ENCODE measurements around the gene BRSK1.

The BRSK1 gene

DNA sequence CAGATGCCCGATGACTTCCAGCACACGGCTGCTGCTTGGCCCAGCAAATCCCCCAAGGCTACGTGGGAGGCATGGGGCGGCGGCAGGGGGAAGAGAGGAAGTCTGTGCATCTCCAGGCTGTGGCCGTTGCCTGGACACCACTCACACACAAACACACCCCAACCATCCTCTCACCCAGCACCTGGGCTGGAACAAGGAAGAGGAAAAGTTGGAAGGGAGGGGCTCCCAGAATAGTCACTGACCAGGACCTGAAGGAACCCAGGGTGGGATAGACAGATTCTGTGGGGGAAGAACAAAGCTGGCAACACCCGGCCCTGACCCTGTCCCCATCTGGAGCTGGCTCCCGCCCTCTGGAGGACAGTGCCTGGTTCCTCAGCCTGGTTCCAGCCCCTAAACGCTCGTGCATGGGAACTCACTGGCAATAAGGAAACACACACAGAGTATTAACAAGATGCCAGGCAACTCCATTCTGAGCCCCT lies 36.1 kb upstream of the BRSK1 start:
- Histone ChIP-seq H3K4me3 (no peak overlapping the region), H3K9me3 (no peaks in the 10 kb centered on the region), H3K36me3 (peaks cover 38 to 75% (median 40%) of the 10 kb centered on the region in 3 donors), H3K4me1 (peaks cover 0 to 28% (median 2%) of the 10 kb centered on the region in 4 donors), H3K27ac (no peak overlapping the region), H3K27me3 (no peaks in the 10 kb centered on the region)
- TF ChIP-seq, protein P1, sequence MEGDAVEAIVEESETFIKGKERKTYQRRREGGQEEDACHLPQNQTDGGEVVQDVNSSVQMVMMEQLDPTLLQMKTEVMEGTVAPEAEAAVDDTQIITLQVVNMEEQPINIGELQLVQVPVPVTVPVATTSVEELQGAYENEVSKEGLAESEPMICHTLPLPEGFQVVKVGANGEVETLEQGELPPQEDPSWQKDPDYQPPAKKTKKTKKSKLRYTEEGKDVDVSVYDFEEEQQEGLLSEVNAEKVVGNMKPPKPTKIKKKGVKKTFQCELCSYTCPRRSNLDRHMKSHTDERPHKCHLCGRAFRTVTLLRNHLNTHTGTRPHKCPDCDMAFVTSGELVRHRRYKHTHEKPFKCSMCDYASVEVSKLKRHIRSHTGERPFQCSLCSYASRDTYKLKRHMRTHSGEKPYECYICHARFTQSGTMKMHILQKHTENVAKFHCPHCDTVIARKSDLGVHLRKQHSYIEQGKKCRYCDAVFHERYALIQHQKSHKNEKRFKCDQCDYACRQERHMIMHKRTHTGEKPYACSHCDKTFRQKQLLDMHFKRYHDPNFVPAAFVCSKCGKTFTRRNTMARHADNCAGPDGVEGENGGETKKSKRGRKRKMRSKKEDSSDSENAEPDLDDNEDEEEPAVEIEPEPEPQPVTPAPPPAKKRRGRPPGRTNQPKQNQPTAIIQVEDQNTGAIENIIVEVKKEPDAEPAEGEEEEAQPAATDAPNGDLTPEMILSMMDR (IDR thresholded peaks at IDR 0.05), result no peak
- intact Hi-C loops (cut with DNase I; ENCODE audit: low total_unique reads), result no loop called here
- DNase-seq, result no peak

DNA sequence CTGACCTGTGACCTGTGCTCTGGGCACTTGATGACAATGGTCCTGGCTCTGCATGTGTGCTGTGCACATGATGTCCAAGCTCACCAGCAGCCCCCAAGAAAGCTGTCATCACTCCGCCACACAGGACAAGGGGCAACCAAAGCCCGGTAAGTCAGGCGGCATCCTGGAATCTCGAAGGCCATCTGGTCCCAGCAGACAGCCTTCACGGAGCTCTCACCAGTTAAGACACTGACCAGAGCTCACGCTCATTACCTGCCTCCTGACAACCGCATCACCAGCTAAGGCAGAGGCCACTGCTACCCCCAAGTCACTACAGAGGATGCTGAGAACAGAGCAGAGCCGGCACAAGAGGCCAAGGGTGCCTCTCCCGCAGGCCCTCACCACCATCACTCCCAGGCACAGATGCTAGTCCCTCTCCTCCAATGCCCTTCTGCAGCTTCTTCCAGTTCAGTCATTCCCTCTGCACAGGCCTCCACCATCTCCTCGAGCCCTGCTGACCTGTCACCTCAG lies 35.6 kb upstream of the BRSK1 start:
- Histone ChIP-seq H3K4me3 (no peak overlapping the region), H3K9me3 (no peaks in the 10 kb centered on the region), H3K27ac (no peak overlapping the region), H3K4me1 (peaks cover 0 to 28% (median 2%) of the 10 kb centered on the region in 4 donors), H3K27me3 (no peaks in the 10 kb centered on the region), H3K36me3 (peaks cover 34 to 73% (median 39%) of the 10 kb centered on the region in 3 donors)
- no peak for DNase-seq
- TF ChIP-seq, protein P1 (IDR thresholded peaks at IDR 0.05), result no peak
- intact Hi-C loops (cut with DNase I; ENCODE audit: low total_unique reads), result no loop called here

DNA sequence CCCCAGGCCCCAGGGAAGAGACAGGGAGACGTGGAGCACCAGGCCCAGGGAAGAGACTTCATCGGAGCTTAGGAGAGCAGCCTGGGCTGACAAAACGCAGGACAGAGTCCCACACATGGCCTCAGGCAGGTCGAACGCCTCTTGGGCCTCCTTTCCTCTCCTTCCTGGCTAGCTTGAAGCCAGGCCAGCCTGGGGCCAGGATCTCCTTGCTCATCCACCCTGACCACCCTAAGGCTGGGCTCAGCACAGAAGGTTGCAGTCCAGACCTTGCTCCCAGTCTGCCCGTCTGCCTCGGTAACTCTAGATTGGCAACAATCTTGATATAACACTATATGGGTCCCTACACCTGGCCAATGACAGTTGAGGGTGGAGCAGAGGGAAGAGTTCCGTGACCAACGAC lies 35.1 kb upstream of the BRSK1 start:
- intact Hi-C loops (cut with DNase I; ENCODE audit: low total_unique reads), result no loop called here
- TF ChIP-seq, protein P1 (IDR thresholded peaks at IDR 0.05), result no peak
- H3K9me3 ChIP-seq, result no peaks in the 10 kb centered on the region
- H3K36me3 ChIP-seq, result peaks cover 29 to 68% (median 35%) of the 10 kb centered on the region in 3 donors
- no peaks in the 10 kb centered on the region for H3K27me3 ChIP-seq
- no peak for DNase-seq
- H3K27ac ChIP-seq, result no peak overlapping the region
- H3K4me3 ChIP-seq, result no peak overlapping the region
- peaks cover 0 to 28% (median 2%) of the 10 kb centered on the region in 4 donors for H3K4me1 ChIP-seq

DNA sequence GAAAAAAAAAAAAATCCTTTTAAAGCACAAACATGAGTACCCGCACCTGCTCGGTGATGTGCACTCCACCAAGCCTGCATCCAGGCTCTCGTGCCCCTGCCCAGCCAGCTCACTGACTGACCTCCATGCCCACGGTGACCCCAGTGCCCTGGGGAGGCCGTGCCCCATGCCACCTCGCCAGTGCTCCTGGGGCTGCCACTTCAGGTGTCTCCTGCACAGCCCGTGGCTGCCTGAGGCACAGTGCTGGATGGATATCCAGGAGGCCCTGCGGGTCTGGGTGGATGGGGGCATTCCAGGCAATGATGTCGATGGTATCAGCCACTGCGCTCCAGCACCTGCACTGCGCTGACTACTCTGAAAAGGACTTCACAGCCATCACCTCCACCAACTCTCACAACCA lies 34.0 kb upstream of the BRSK1 start:
- intact Hi-C loops (cut with DNase I; ENCODE audit: low total_unique reads), result no loop called here
- Histone ChIP-seq H3K27me3 (no peaks in the 10 kb centered on the region), H3K36me3 (peaks cover 19 to 57% (median 24%) of the 10 kb centered on the region in 3 donors), H3K4me3 (no peak overlapping the region), H3K4me1 (peaks cover 0 to 37% (median 9%) of the 10 kb centered on the region in 4 donors), H3K9me3 (no peaks in the 10 kb centered on the region), H3K27ac (no peak overlapping the region)
- DNase-seq, result no peak
- TF ChIP-seq, protein P1 (IDR thresholded peaks at IDR 0.05), result no peak

DNA sequence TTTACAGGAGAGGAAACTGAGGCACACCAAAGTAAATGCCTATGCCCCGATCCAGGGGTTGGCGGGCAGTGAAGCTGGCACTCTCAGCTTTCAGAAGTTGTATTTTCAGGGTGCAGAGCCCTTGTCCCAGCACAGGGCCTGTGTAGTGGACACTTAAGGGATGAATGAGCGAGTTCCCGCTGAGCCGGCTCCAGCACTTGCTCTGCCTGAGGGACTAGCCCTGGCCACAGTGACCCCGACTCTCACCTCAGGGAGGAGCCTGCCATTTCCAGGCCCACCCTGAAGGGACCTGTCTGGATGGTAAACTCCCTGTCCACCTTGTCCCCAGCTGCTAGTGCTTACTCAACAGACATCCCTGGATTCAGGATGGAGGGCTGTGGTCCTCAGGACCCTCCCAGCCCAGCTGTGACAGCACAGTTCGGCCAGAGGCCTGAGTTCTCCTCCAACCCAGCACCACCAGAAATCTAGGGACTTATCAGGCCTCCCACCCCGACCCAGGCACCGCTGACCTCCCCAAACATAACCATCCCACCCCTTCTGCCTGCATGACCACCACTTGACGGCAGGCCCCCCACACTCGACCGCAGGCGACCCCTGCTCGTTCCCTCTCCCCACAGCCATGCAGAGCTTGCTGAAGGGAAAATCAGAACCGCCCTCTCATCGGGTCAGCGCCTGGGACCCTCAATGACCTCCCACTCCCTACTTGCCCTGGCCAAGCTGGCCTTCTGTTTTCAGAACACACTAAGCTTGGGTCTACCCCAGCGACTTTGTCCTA lies 33.3 kb upstream of the BRSK1 start:
- H3K4me1 ChIP-seq, result peaks cover 0 to 43% (median 14%) of the 10 kb centered on the region in 4 donors
- intact Hi-C loops (cut with DNase I; ENCODE audit: low total_unique reads), result no loop called here
- TF ChIP-seq, protein P1 (IDR thresholded peaks at IDR 0.05), result no peak
- H3K27ac ChIP-seq, result no peak overlapping the region
- H3K36me3 ChIP-seq, result peaks cover 13 to 51% (median 18%) of the 10 kb centered on the region in 3 donors
- H3K27me3 ChIP-seq, result no peaks in the 10 kb centered on the region
- no peaks in the 10 kb centered on the region for H3K9me3 ChIP-seq
- DNase-seq, result no peak
- H3K4me3 ChIP-seq, result no peak overlapping the region

Data from tibial artery (tissue), 4 donors.